GM12878 (cell line): ENCODE data around the gene TRERF1. TPM values are rescaled to one million over a fixed set of nuclear protein-coding genes. Genes with fewer than 3 reads are reported as not detected.
A peak's percentile ranks its signal among the peaks of the same experiment; 100 is the strongest.

Source experiments
- ATAC-seq: fragments of 200-7000 bp; cut with Tn5 transposase; 3 replicates; pipeline ENCODE4 v1.9.1; 2020; ENCODE audit warnings: mild to moderate bottlenecking, moderate library complexity
- BruUV-seq: library from RNA; stranded (reverse); fragments of 400-500 nt; replicated peaks from 2 replicates; lab custom pipeline; 2021; lab: Mats Ljungman, UMichigan
- CTCF ChIA-PET: fragments of 300-600 bp; sonication (Branson Sonifier 250); formaldehyde crosslinking; extraction: SDS; loops from one replicate; lab custom pipeline; 2021; ENCODE audit warnings: inconsistent platforms; lab: Yijun Ruan, JAX
- POLR2A ChIA-PET: fragments of 350-600 bp; formaldehyde crosslinking; extraction: SDS; loops from one replicate; lab custom pipeline; 2021; ENCODE audit warnings: inconsistent platforms; lab: Charles Lee
- RAD21 ChIA-PET: fragments of 300-600 bp; sonication (Branson Sonifier 250); formaldehyde crosslinking; loops from one replicate; lab custom pipeline; 2023; ENCODE audit warnings: antibody characterized with exemption; ENCODE audit not compliant: unreplicated experiment; lab: Charles Lee
- SMC1A ChIA-PET: fragments of 300-600 bp; sonication (Branson Sonifier 250); formaldehyde crosslinking; loops from one replicate; lab custom pipeline; 2023; ENCODE audit not compliant: unreplicated experiment, uncharacterized antibody; lab: Charles Lee
- DNase-seq: peaks from one replicate; pipeline ENCODE4 v3.0.0-alpha.2; 2011; ENCODE audit warnings: low read depth, low spot score
- FAIRE-seq: peaks from 3 replicates; lab custom pipeline; 2011; peaks lifted over from hg19 to GRCh38; lab: Jason Lieb, UNC
- H2AFZ ChIP-seq: 2 replicates; pipeline ENCODE4 v1.6.0; 2011; ENCODE audit warnings: low read depth, low read length, control low read depth; ENCODE audit not compliant: control insufficient read depth
- H3K27ac ChIP-seq: 2 replicates; pipeline ENCODE4 v1.5.1; 2011; ENCODE audit warnings: control low read depth; ENCODE audit not compliant: control insufficient read depth, insufficient read depth
- H3K27me3 ChIP-seq, 2 experiments: replicated peaks in 1 of 2; 2 replicates each; pipeline versions ENCODE4 v1.6.0 to v1.6.1; 2011; ENCODE audit warnings: low read length in 1 of 2; ENCODE audit not compliant: control insufficient read depth in 2 of 2, insufficient read depth in 2 of 2
- H3K36me3 ChIP-seq, 2 experiments: 2 replicates each; pipeline ENCODE4 v1.5.1; 2011; ENCODE audit warnings: low read length in 1 of 2; ENCODE audit not compliant: control insufficient read depth in 2 of 2, insufficient read depth in 2 of 2
- H3K4me1 ChIP-seq: 2 replicates; pipeline ENCODE4 v1.6.1; 2011; ENCODE audit warnings: mild to moderate bottlenecking, low read length, moderate library complexity, mixed read lengths; ENCODE audit not compliant: control insufficient read depth, insufficient read depth
- H3K4me2 ChIP-seq: 2 replicates; pipeline ENCODE4 v1.6.0; 2011; ENCODE audit warnings: control low read depth; ENCODE audit not compliant: control insufficient read depth, insufficient read depth
- H3K4me3 ChIP-seq: fragments of 200-600 bp; sonication (generic); 2 replicates; pipeline ENCODE4 v1.5.1; 2016
- H3K79me2 ChIP-seq: 2 replicates; pipeline ENCODE4 v1.6.0; 2011; ENCODE audit warnings: low read length; ENCODE audit not compliant: control insufficient read depth, insufficient read depth
- H3K9ac ChIP-seq: 2 replicates; pipeline ENCODE4 v1.8.0; 2011; ENCODE audit warnings: low read length, control low read depth, mixed read lengths; ENCODE audit not compliant: control insufficient read depth, insufficient read depth
- H3K9me3 ChIP-seq: replicated peaks from 3 replicates; pipeline ENCODE4 v1.5.1; 2011; ENCODE audit warnings: mild to moderate bottlenecking, low read length; ENCODE audit not compliant: control insufficient read depth, insufficient read depth
- H4K20me1 ChIP-seq: 2 replicates; pipeline ENCODE4 v1.6.0; 2011; ENCODE audit not compliant: control insufficient read depth, insufficient read depth
- CEBPZ ChIP-seq: fragments of 150-350 bp; IDR thresholded peaks from 2 replicates; pipeline ENCODE4 v1.6.1; 2016; ENCODE audit warnings: low read depth, low read length
- FOXM1 ChIP-seq: IDR thresholded peaks from 2 replicates; pipeline ENCODE4 v1.6.1; 2012; ENCODE audit warnings: low read depth, mild to moderate bottlenecking, inconsistent platforms, low read length, moderate library complexity
- MTA2 ChIP-seq: fragments of 450-650 bp; IDR thresholded peaks from 2 replicates; pipeline ENCODE4 v1.6.1; 2016; ENCODE audit warnings: low read depth, mild to moderate bottlenecking, moderate library complexity
- MTA3 ChIP-seq: IDR thresholded peaks from 2 replicates; pipeline ENCODE4 v1.6.1; 2012; ENCODE audit warnings: low read length, inconsistent platforms, borderline replicate concordance
- RAD51 ChIP-seq: fragments of 450-650 bp; IDR thresholded peaks from 2 replicates; pipeline ENCODE4 v1.6.1; 2016; ENCODE audit warnings: moderate library complexity, mild to moderate bottlenecking, inconsistent platforms
- RELA ChIP-seq: fragments of 450-650 bp; IDR thresholded peaks from 2 replicates; pipeline ENCODE4 v1.8.0; 2014; ENCODE audit warnings: borderline replicate concordance; ENCODE audit not compliant: partially characterized antibody
- SMAD5 ChIP-seq: IDR thresholded peaks from 2 replicates; pipeline ENCODE4 v1.6.1; 2016; ENCODE audit warnings: antibody characterized with exemption, low read depth
- ZNF217 ChIP-seq: fragments of 450-650 bp; IDR thresholded peaks from 2 replicates; pipeline ENCODE4 v1.6.1; 2017; ENCODE audit warnings: antibody characterized with exemption, mild to moderate bottlenecking
- WGBS: methylation state at CpG from one replicate; pipeline ENCODE4 v1.1.6; 2016; ENCODE audit warnings: low lambda C conversion rate; ENCODE audit not compliant: insufficient replicate concordance, insufficient coverage; ENCODE audit errors: missing lambda C conversion rate; 5-methylcytosine and 5-hydroxymethylcytosine counted together
- in situ Hi-C: fragments of 300-500 bp; cut with MboI; formaldehyde crosslinking; loops from 9 replicates; pipeline ENCODE4 v1.14.3; 2018; ENCODE audit warnings: mixed read lengths
- intact Hi-C: fragments of 100-400 bp; cut with micrococcal nuclease; formaldehyde crosslinking; loops from one replicate; pipeline ENCODE4 v1.14.2; 2022; ENCODE audit not compliant: unreplicated experiment
- polyA plus RNA-seq, 11 experiments: library from polyadenylated mRNA; depleted of rRNA in 4 of 11; unstranded in 6 of 11; stranded (reverse) in 5 of 11; fragments of >200 nt; fragmentation: Nextera tagmentation in 4 of 11; fragmentation: Illumina TruSeq in 1 of 11; extraction: Ambion mirVana in 4 of 11; extraction: Trizol in 1 of 11; gene quantifications; 1 replicate in 1 of 11; 2 replicates in 10 of 11; pipeline versions ENCODE4 v1.2.1 to v1.2.3, GENCODE V29; 2011 to 2016; ENCODE audit warnings: inconsistent platforms in 2 of 11, missing spikeins in 2 of 11, low read depth in 1 of 11
- total RNA-seq, 4 experiments: library from RNA; depleted of rRNA in 3 of 4; stranded (reverse); fragments of >200 nt in 3 of 4; fragmentation: Illumina TruSeq in 1 of 4; extraction: Trizol in 1 of 4; gene quantifications; 2 replicates each; pipeline versions ENCODE4 v1.2.1 to v1.2.3, GENCODE V29; 2013 to 2021
- TF ChIP-seq, protein P1 (sequence below): fragments of 450-650 bp; formaldehyde crosslinking; IDR thresholded peaks from 2 replicates; pipeline ENCODE4 v1.4.0; 2020; ENCODE audit warnings: mild to moderate bottlenecking, moderate library complexity
- TF ChIP-seq, protein P2 (sequence below): fragments of 450-650 bp; IDR thresholded peaks from 2 replicates; pipeline ENCODE4 v1.6.1; 2016; ENCODE audit warnings: mild to moderate bottlenecking

TRERF1 gene
- total and polyA plus RNA-seq, 10 of the 15 experiments (the other 5 are each of a cell fraction or from before 2014, with no cell fraction given), result 2.2 to 19.4 (median 7.2) TPM

- intact Hi-C loops (no loop called here), in situ Hi-C loops (no loop called here)
- Histone ChIP-seq H4K20me1 (no peaks in the 10 kb centered on the region), H3K9ac (peak overlapping the region; percentile 57), H3K27me3 (no peaks in the 10 kb centered on the region), H3K9me3 (no peaks in the 10 kb centered on the region), H3K4me2 (peak overlapping the region; percentile 70), H3K4me1 (peaks cover 47% of the 10 kb centered on the region), H3K79me2 (peaks cover 23% of the 10 kb centered on the region), H3K27ac (peak overlapping the region; percentile 76), H2AFZ (peak overlapping the region; percentile 83), H3K4me3 (peak overlapping the region; percentile 42; the same call in 1 of the 2 replicates), H3K36me3 (0 out of 4 replicates have a peak, but pooled peaks cover 0 to 3% of the 10 kb centered on the region in 2 experiments)
- CTCF ChIA-PET, result interaction anchor here (0.7 to 3.7 kb wide), 23 partner anchors 9 to 157 kb away, joined by 3 to 20 read pairs (median 5); no protein-coding TSS in a partner anchor
- POLR2A ChIA-PET, result interaction anchor here (0.5 to 3.0 kb wide), 17 partner anchors 9 to 166 kb away, joined by 3 to 19 read pairs (median 5); no protein-coding TSS in a partner anchor
- SMC1A ChIA-PET, result interaction anchor here (0.7 to 6.5 kb wide), 36 partner anchors 8 to 216 kb away, joined by 3 to 65 read pairs (median 5); partner anchors contain the start of gene TRERF1
- DNase-seq (no peak), FAIRE-seq (peak; percentile 68), ATAC-seq (peak; percentile 82)
- RAD21 ChIA-PET, result interaction anchor here (0.7 to 4.3 kb wide), 35 partner anchors 8 to 182 kb away, joined by 3 to 54 read pairs (median 4); partner anchors contain the start of gene TRERF1
- BruUV-seq, result no TSS peak
- 2% methylated on average over 17 of the region's 17 CpGs for WGBS
- TF ChIP-seq FOXM1 (peak; percentile 52; the same call in 1 of the 2 replicates), SMAD5 (no peak), MTA2 (no peak), MTA3 (peak; percentile 83; the same call in 1 of the 2 replicates), ZNF217 (no peak), RELA (no peak), RAD51 (no peak), CEBPZ (no peak)
- TF ChIP-seq, protein P1, sequence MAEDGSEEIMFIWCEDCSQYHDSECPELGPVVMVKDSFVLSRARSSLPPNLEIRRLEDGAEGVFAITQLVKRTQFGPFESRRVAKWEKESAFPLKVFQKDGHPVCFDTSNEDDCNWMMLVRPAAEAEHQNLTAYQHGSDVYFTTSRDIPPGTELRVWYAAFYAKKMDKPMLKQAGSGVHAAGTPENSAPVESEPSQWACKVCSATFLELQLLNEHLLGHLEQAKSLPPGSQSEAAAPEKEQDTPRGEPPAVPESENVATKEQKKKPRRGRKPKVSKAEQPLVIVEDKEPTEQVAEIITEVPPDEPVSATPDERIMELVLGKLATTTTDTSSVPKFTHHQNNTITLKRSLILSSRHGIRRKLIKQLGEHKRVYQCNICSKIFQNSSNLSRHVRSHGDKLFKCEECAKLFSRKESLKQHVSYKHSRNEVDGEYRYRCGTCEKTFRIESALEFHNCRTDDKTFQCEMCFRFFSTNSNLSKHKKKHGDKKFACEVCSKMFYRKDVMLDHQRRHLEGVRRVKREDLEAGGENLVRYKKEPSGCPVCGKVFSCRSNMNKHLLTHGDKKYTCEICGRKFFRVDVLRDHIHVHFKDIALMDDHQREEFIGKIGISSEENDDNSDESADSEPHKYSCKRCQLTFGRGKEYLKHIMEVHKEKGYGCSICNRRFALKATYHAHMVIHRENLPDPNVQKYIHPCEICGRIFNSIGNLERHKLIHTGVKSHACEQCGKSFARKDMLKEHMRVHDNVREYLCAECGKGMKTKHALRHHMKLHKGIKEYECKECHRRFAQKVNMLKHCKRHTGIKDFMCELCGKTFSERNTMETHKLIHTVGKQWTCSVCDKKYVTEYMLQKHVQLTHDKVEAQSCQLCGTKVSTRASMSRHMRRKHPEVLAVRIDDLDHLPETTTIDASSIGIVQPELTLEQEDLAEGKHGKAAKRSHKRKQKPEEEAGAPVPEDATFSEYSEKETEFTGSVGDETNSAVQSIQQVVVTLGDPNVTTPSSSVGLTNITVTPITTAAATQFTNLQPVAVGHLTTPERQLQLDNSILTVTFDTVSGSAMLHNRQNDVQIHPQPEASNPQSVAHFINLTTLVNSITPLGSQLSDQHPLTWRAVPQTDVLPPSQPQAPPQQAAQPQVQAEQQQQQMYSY (CRISPR knock-in tag), result no peak
- TF ChIP-seq, protein P2, sequence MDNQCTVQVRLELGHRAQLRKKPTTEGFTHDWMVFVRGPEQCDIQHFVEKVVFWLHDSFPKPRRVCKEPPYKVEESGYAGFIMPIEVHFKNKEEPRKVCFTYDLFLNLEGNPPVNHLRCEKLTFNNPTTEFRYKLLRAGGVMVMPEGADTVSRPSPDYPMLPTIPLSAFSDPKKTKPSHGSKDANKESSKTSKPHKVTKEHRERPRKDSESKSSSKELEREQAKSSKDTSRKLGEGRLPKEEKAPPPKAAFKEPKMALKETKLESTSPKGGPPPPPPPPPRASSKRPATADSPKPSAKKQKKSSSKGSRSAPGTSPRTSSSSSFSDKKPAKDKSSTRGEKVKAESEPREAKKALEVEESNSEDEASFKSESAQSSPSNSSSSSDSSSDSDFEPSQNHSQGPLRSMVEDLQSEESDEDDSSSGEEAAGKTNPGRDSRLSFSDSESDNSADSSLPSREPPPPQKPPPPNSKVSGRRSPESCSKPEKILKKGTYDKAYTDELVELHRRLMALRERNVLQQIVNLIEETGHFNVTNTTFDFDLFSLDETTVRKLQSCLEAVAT, result 0 out of 2 replicates have a peak, but pooled peaks have one; percentile 13
Observed at GRCh38 chr6:42390228-42390934, 61.3 kb downstream of the TRERF1 start.
